Renal pelvis (tissue), 4 donors: ENCODE results near the gene HACD3. TPM values are rescaled to one million over a fixed set of nuclear protein-coding genes. Genes with fewer than 3 reads are reported as not detected.
"Not testable (repeated sequence)": the region's sequence is repeated elsewhere in the genome, so short reads cannot be mapped to it uniquely, and the experiment has no call there.

Source experiments
- DNase-seq: peaks from one replicate; pipeline ENCODE4 v3.0.0-alpha.2; 2013
- polyA plus RNA-seq, 3 donors: library from polyadenylated mRNA; unstranded; fragments of 120-200 nt; gene quantifications; one replicate each; pipeline ENCODE4 v1.2.1, GENCODE V29; 2013; ENCODE audit not compliant: insufficient read length in 3 of 3

HACD3 gene
- polyA plus RNA-seq, 3 donors: 148 to 177 (median 159) TPM

GRCh38 chr15:65584241-65584640 lies 54.0 kb downstream of the HACD3 start:
- DNase-seq: no peak

GRCh38 chr15:65587094-65587493 lies 56.8 kb downstream of the HACD3 start:
- DNase-seq: no peak

- DNase-seq: no peak
Measured at GRCh38 chr15:65595960-65596359, 65.7 kb downstream of the HACD3 start.

- no peak for DNase-seq
Measured at GRCh38 chr15:65598468-65598867, 68.2 kb downstream of the HACD3 start.

- no peak for DNase-seq
Measured at GRCh38 chr15:65599677-65600076, 69.4 kb downstream of the HACD3 start.

GRCh38 chr15:65603134-65603533 lies 72.9 kb downstream of the HACD3 start:
- no peak for DNase-seq

GRCh38 chr15:65603559-65603958 lies 73.3 kb downstream of the HACD3 start:
- DNase-seq: no peak

GRCh38 chr15:65610871-65611718 lies 80.8 kb downstream of the HACD3 start, which contains the start of gene INTS14:
INTS14 (minus strand) TSS chr15:65611131; CDS start chr15:65607380, 3,751 bp downstream.
- peak; percentile 97 for DNase-seq

GRCh38 chr15:65611888-65612615 lies 81.8 kb downstream of the HACD3 start:
- DNase-seq: no peak

GRCh38 chr15:65612616-65612946 lies 82.3 kb downstream of the HACD3 start:
- no peak for DNase-seq

- no peak for DNase-seq
Measured at GRCh38 chr15:65612949-65613744, 82.9 kb downstream of the HACD3 start.

- DNase-seq: not testable (repeated sequence)
Measured at GRCh38 chr15:65615887-65616286, 85.6 kb downstream of the HACD3 start.

GRCh38 chr15:65618560-65619109 lies 88.4 kb downstream of the HACD3 start:
- DNase-seq: no peak

GRCh38 chr15:65619626-65620290 lies 89.5 kb downstream of the HACD3 start:
- DNase-seq: no peak

- no peak for DNase-seq
Measured at GRCh38 chr15:65620833-65621232, 90.6 kb downstream of the HACD3 start.

GRCh38 chr15:65621638-65622037 lies 91.4 kb downstream of the HACD3 start, which contains the start of gene SLC24A1:
SLC24A1 (plus strand) TSS chr15:65621938; CDS start chr15:65624081, 2,143 bp downstream.
- DNase-seq: no peak

GRCh38 chr15:65623103-65623502 lies 92.8 kb downstream of the HACD3 start:
- no peak for DNase-seq

- no peak for DNase-seq
Measured at GRCh38 chr15:65626856-65627255, 96.6 kb downstream of the HACD3 start.
